Progenitor cell of endocrine pancreas (in vitro differentiated cells): ENCODE data around the gene TSHZ3. TPM values are rescaled to one million over a fixed set of nuclear protein-coding genes. Genes with fewer than 3 reads are reported as not detected.

Experiments used
- DNase-seq: peaks from one replicate; pipeline ENCODE4 v3.0.0; 2021; ENCODE audit warnings: low spot score; ENCODE audit not compliant: unreplicated experiment
- H3K27ac Mint-ChIP-seq: 2 replicates; pipeline ENCODE4 v1.8.0; 2021; ENCODE audit warnings: mild to moderate bottlenecking, moderate library complexity, mixed read lengths
- H3K27me3 Mint-ChIP-seq: 2 replicates; pipeline ENCODE4 v1.8.0; 2021; ENCODE audit warnings: mixed read lengths
- H3K36me3 Mint-ChIP-seq: 2 replicates; pipeline ENCODE4 v1.8.0; 2022; ENCODE audit warnings: mixed read lengths; ENCODE audit not compliant: insufficient read depth
- H3K4me1 Mint-ChIP-seq: 2 replicates; pipeline ENCODE4 v1.8.0; 2021; ENCODE audit warnings: low read depth, mixed read lengths
- H3K4me3 Mint-ChIP-seq: 2 replicates; pipeline ENCODE4 v1.8.0; 2021; ENCODE audit warnings: low read depth, mild to moderate bottlenecking, moderate library complexity, mixed read lengths
- H3K9me3 Mint-ChIP-seq: 2 replicates; pipeline ENCODE4 v1.8.0; 2021; ENCODE audit warnings: low read depth, mixed read lengths
- total RNA-seq: library from RNA; stranded (reverse); gene quantifications from 2 replicates; pipeline ENCODE4 v1.2.1, GENCODE V29; 2021
- TF ChIP-seq, protein P1 (sequence below): fragments of 200-600 bp; sonication (generic); IDR thresholded peaks from one replicate; pipeline ENCODE4 v1.5.0; 2021; ENCODE audit warnings: antibody characterized with exemption, mild to moderate bottlenecking; ENCODE audit not compliant: unreplicated experiment

Gene TSHZ3
- total RNA-seq, 1 donor from 2014 or later = 15.5 TPM

- H3K9me3 Mint-ChIP-seq = no peaks in the 10 kb centered on the region
- peaks cover 44% of the 10 kb centered on the region for H3K4me1 Mint-ChIP-seq
- no peak overlapping the region for H3K4me3 Mint-ChIP-seq
- H3K36me3 Mint-ChIP-seq = peaks cover 4% of the 10 kb centered on the region
- no peak overlapping the region for H3K27ac Mint-ChIP-seq
- TF ChIP-seq, protein P1, sequence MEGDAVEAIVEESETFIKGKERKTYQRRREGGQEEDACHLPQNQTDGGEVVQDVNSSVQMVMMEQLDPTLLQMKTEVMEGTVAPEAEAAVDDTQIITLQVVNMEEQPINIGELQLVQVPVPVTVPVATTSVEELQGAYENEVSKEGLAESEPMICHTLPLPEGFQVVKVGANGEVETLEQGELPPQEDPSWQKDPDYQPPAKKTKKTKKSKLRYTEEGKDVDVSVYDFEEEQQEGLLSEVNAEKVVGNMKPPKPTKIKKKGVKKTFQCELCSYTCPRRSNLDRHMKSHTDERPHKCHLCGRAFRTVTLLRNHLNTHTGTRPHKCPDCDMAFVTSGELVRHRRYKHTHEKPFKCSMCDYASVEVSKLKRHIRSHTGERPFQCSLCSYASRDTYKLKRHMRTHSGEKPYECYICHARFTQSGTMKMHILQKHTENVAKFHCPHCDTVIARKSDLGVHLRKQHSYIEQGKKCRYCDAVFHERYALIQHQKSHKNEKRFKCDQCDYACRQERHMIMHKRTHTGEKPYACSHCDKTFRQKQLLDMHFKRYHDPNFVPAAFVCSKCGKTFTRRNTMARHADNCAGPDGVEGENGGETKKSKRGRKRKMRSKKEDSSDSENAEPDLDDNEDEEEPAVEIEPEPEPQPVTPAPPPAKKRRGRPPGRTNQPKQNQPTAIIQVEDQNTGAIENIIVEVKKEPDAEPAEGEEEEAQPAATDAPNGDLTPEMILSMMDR = no peak
- peaks cover 12% of the 10 kb centered on the region for H3K27me3 Mint-ChIP-seq
- no peak for DNase-seq
Observed at GRCh38 chr19:31315652-31316051, 33.6 kb downstream of the TSHZ3 start.

DNA sequence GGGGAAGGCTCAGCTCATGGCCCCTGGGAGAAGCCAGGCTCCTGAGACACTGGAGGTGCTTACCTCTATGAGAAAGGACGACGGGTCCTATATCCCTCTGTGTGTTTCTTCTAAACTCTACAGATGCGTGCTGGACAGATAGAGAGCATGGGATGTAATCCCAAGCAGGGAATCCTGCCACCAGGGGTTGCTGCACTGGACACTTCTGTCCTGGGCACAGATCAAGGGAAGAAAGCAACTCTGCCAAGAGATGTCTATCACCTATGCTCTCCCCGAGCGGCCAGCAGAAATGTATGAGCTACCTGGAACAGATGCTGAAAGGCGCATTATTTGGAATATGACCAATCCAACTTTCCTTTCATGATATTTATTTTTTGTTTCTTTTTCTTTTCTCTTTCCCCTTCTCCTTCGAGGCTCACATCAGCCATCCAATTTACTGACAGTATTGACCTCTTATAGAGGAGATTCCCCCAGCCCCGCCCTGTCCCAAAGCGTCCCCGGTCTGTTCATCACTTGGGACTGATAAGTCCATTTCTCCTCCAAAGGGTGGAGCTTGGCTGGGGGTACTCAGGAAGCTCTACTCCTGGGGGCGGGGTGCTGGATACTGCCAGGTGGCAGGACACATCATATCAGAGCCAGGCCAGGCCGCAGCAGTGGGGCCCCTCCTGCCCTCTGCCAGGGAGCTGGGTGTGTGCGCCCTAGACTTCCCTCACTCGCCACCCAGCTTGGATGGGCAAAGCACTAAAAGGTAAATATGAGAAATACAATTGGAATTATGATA is 34.2 kb downstream of the TSHZ3 start:
- peaks cover 4% of the 10 kb centered on the region for H3K36me3 Mint-ChIP-seq
- peaks cover 13% of the 10 kb centered on the region for H3K27me3 Mint-ChIP-seq
- DNase-seq = no peak
- no peaks in the 10 kb centered on the region for H3K9me3 Mint-ChIP-seq
- TF ChIP-seq, protein P1 = peak; percentile 9
- H3K4me3 Mint-ChIP-seq = no peak overlapping the region
- H3K27ac Mint-ChIP-seq = no peak overlapping the region
- H3K4me1 Mint-ChIP-seq = peaks cover 40% of the 10 kb centered on the region

DNA sequence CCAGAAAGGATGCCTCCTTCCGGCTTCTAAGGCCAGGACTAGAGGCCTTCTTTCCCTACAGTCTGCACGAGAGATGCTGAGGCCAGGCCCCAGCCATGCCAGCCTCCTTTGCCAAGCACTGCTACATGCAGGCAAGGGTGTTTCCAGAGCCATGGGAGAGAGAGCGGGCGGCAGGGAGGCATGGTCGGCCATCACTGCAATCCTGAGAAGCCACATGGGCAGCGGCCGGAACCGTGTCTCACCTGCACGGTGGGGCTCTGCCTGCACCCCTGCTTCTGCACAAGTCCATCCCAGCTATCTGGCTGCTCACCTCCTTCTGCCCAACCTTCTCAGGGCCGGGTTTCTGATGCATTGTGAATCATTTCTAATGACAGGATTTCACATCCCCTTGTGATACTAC is 35.1 kb downstream of the TSHZ3 start:
- H3K36me3 Mint-ChIP-seq = peaks cover 4% of the 10 kb centered on the region

GRCh38 chr19:31313291-31314030 is 35.8 kb downstream of the TSHZ3 start:
- H3K27ac Mint-ChIP-seq = no peak overlapping the region
- peaks cover 26% of the 10 kb centered on the region for H3K4me1 Mint-ChIP-seq
- no peak for DNase-seq
- no peak overlapping the region for H3K4me3 Mint-ChIP-seq
- no peaks in the 10 kb centered on the region for H3K9me3 Mint-ChIP-seq
- peaks cover 5% of the 10 kb centered on the region for H3K36me3 Mint-ChIP-seq
- H3K27me3 Mint-ChIP-seq = peaks cover 14% of the 10 kb centered on the region
- TF ChIP-seq, protein P1 = no peak

More for the DNA sequence above, 35.1 kb downstream of the TSHZ3 start:
- DNase-seq = no peak
- peaks cover 14% of the 10 kb centered on the region for H3K27me3 Mint-ChIP-seq
- no peaks in the 10 kb centered on the region for H3K9me3 Mint-ChIP-seq
- H3K4me3 Mint-ChIP-seq = no peak overlapping the region
- H3K4me1 Mint-ChIP-seq = peaks cover 31% of the 10 kb centered on the region
- no peak overlapping the region for H3K27ac Mint-ChIP-seq
- TF ChIP-seq, protein P1 = no peak

DNA sequence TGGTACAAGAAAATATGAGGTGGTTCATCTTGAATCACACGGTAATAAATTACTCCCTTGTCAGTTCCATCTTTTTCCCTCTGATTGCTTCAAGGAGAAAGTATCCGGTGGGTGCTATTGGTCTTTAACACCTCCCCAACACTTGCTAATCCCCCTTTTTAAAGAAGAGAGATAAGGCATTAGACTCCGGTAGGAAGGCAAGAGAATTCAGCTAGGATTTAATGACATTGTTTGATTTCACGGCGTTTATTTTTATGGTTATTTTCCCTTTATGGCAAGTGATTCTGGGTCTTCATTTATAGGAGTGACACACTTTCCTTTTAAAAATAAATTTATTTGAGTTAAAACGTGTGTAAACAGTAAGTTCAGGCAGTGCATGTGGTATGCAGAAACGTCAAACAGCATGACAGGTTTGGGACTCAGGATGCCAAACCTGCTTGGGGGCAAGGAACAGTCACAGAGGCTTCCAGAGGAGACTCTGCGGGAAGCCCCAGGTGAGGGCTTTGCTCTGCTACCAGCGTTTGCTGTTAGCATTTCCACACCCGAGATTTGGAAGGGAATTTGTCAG is 36.5 kb downstream of the TSHZ3 start:
- Mint-ChIP-seq H3K4me3 (no peak overlapping the region), H3K27me3 (peaks cover 14% of the 10 kb centered on the region), H3K4me1 (peaks cover 27% of the 10 kb centered on the region), H3K36me3 (peaks cover 5% of the 10 kb centered on the region), H3K9me3 (no peaks in the 10 kb centered on the region), H3K27ac (peak overlapping the region; percentile 71)
- DNase-seq = no peak
- TF ChIP-seq, protein P1 = no peak
